RWPE1 (cell line): ENCODE data around the gene CEMIP.

Experiments
- CTCF ChIA-PET: fragments of 350-600 bp; sonication (Branson Sonifier 250); formaldehyde crosslinking; extraction: SDS; loops from one replicate; lab custom pipeline; 2021; lab: Yijun Ruan, JAX
- POLR2A ChIA-PET: fragments of 400-600 bp; formaldehyde crosslinking; extraction: SDS; loops from one replicate; lab custom pipeline; 2020; ENCODE audit warnings: antibody characterized with exemption; ENCODE audit not compliant: low non-redundant PET; lab: Yijun Ruan, JAX
- DNase-seq: peaks from one replicate; pipeline ENCODE4 v3.0.0; 2012; ENCODE audit warnings: low spot score
- H3K27ac ChIP-seq: fragments of 450-650 bp; 2 replicates; pipeline ENCODE4 v1.5.1; 2017
- CTCF ChIP-seq: fragments of 450-650 bp; conservative IDR thresholded peaks from 2 replicates; pipeline ENCODE4 v1.5.1; 2017; ENCODE audit warnings: low read depth, mild to moderate bottlenecking

CEMIP gene

GRCh38 chr15:80785335-80785734 is 6.2 kb downstream of the CEMIP start:
- CTCF ChIA-PET: interaction anchor here (0.6 to 1.5 kb wide), 5 partner anchors 9 to 330 kb away, joined by 3 to 5 read pairs (median 4); no protein-coding TSS in a partner anchor
- POLR2A ChIA-PET: no interaction called here
- no peak for DNase-seq
- H3K27ac ChIP-seq: no peak overlapping the region
- TF ChIP-seq CTCF: no peak

- POLR2A ChIA-PET: no interaction called here
- TF ChIP-seq CTCF: no peak
- H3K27ac ChIP-seq: no peak overlapping the region
- CTCF ChIA-PET: interaction anchor here (0.6 to 1.5 kb wide), 5 partner anchors 10 to 330 kb away, joined by 3 to 5 read pairs (median 4); no protein-coding TSS in a partner anchor
- no peak for DNase-seq
Observed at GRCh38 chr15:80785811-80786354, 6.7 kb downstream of the CEMIP start.

GRCh38 chr15:80787316-80787715 is 8.1 kb downstream of the CEMIP start:
- POLR2A ChIA-PET: no interaction called here
- CTCF ChIA-PET: interaction anchor here (0.5 kb wide), 1 partner anchor 170 kb away, joined by 3 read pairs; no protein-coding TSS in a partner anchor
- no peak for TF ChIP-seq CTCF
- DNase-seq: no peak
- no peak overlapping the region for H3K27ac ChIP-seq

GRCh38 chr15:80788536-80788935 is 9.4 kb downstream of the CEMIP start:
- H3K27ac ChIP-seq: no peak overlapping the region
- ChIA-PET CTCF (interaction anchor here (1.8 kb wide), 1 partner anchor 9 kb away, joined by 4 read pairs; the partner anchor contains the start of gene CEMIP), POLR2A (interaction anchor here (0.6 kb wide), 1 partner anchor 52 kb away, joined by 3 read pairs; no protein-coding TSS in a partner anchor)
- no peak for TF ChIP-seq CTCF
- DNase-seq: no peak

GRCh38 chr15:80789296-80789695 is 10.1 kb downstream of the CEMIP start:
- DNase-seq: no peak
- CTCF ChIA-PET: interaction anchor here (1.0 to 1.8 kb wide), 2 partner anchors 10 to 171 kb away, joined by 3 to 4 read pairs; partner anchors contain the start of gene CEMIP
- POLR2A ChIA-PET: no interaction called here
- H3K27ac ChIP-seq: no peak overlapping the region
- no peak for TF ChIP-seq CTCF

GRCh38 chr15:80789796-80790195 is 10.6 kb downstream of the CEMIP start:
- TF ChIP-seq CTCF: no peak
- POLR2A ChIA-PET: no interaction called here
- DNase-seq: no peak
- CTCF ChIA-PET: interaction anchor here (1.0 to 1.8 kb wide), 2 partner anchors 11 to 170 kb away, joined by 3 to 4 read pairs; partner anchors contain the start of gene CEMIP
- H3K27ac ChIP-seq: no peak overlapping the region
